Midbrain (tissue), 1 donor: ENCODE results near the gene KLHL29.

ENCODE experiments used
- DNase-seq: peaks from one replicate; lab custom pipeline; 2025; lab: John Stamatoyannopoulos, UW

The KLHL29 gene

DNA sequence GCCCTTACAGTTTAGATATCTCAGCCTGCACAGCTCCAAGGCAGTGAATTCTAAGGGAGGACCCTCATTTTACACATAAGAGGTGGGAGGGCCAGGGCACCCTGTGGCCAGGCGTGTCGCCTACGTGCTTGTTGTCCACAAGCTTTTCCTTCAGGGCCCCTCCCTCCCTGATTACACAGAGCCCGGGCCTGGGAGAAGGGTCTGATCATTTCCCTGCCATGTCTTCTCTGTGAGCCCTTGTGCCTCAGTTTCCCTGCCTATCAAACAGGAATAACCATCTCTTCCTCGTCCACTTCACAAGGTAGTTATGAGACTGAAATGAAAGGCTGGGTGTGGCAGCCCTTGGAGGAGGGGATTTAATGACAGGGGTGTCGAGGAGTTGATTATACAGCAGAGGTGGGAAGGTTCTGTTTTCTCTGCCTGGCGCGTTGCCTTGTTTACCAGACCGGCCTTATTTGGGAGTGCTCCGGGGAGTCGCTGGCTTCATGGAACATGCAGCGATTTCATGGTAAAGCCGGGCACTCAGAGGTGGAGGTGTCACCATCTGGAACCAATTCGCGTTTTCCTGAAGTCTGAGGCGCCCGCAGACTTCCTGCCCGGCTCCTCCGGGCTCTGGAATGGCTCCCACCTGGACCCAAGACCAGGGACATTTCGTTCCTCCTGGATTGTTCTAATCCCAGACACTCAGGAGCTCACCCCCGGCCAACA, 208.9 kb downstream of the KLHL29 start:
- DNase-seq, result no peak

DNA sequence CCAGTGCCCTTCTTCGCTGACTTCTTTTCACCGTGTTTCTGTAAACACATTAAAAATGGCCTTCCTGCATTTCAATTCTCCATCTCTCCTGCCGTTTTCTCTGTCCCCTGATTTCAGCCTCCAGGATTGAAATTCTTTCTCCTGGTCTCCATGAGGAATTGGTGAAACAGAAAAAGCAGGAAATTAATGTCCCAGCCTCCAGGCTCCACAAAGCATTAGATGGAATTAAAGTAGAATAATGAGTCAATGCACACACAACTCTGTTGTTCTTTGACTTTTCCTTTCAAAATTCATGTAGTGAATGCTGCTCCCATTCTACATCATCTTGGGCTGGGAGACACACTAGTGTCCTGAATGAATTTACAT, 209.5 kb downstream of the KLHL29 start:
- DNase-seq, result no peak

DNA sequence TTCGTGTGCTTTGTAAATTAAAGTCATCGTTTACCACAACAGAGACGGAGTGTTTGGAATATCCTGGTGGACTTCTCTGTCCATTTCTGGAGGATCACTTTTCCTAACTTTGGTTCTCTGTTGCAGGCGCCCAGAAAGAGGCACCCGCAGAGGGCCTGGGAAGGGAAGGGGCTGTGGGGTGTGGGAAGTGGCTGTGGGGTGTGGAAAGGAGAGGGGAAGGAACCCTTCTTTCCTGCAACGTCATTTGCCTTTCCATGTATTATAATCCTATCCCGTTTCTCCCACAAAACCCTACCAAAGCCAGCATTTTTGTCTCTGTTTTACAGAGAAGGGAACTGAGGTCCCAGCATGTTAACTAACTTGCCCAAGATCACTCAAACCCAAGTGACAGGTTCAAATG, 210.0 kb downstream of the KLHL29 start:
- DNase-seq, result no peak

DNA sequence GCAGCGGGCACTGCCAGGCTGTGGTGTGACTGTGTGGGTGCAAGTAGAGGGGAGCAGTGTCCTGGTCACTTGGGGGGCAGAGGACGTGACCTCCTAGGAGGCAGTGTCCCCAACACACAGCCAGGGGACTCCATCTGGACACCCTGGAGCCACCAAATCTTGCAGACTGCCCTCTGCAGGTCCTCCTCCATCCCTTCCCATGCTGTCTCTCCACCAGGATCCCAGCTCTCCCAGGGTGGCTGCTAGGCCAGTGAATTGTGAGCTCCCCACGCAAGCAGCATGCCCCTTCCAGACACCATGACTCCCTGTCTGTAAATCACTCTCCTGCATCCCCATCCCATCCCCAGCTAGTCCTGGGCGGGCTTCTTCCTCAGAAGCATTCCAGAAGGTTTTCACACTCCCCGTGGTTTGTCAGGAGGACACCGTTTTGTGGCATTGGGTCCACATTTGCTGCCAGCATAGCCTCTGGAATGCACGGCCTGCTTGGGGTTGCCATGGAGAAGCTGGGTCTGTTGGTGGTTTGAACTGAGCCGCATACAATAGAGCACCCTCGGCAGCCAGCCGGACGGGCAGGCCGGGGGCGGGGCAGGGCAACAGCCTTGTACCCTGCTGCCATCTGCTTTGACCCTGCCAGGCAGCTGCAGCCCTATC, 210.7 kb downstream of the KLHL29 start:
- DNase-seq, result peak; percentile 66

DNA sequence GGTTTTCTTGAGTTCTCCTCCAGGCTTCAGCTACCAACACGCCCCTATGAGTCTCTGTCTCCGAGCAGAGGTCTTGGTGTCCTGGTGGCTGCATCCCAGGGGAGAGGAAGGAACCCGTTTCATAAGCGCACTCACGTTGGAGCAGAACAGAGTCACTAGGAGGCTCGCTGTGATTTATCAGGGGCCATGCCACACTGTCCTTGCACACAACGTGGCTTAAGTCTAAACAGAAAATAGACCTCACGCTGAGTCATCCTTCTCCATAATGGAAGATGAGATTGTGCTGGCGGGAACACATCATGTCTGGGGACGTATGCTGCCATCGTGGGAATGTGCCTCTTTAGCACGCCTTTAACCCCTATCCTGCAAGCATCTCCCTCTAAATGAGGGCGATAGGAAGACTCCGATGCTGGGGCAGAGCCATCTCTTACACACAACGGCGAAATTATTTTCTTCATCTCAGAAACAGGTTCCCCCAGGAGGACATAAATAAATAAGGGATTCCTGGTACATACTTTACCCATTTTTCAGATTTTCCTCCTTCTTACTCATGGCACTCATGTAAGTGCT, 211.4 kb downstream of the KLHL29 start:
- no peak for DNase-seq

DNA sequence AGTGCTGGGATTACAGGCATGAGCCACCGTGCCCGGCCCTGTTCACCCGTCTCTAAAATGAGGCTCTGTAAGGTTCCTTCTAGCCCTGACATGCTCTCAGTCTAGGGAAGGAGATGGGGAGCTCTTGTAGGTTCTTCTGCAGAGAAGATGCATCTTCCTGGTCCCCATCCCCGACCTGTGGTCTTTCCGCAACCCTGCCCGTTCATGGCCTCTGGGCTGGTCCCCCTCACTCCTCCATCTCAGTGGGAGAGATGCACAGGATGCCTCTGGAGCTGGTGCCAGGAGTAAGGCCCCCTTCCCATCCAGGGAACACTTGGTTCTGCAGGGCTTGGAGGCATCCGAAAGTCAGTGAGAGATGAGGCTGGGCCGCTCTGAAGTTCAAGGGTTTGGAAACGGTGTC, 212.7 kb downstream of the KLHL29 start:
- DNase-seq, result no peak

DNA sequence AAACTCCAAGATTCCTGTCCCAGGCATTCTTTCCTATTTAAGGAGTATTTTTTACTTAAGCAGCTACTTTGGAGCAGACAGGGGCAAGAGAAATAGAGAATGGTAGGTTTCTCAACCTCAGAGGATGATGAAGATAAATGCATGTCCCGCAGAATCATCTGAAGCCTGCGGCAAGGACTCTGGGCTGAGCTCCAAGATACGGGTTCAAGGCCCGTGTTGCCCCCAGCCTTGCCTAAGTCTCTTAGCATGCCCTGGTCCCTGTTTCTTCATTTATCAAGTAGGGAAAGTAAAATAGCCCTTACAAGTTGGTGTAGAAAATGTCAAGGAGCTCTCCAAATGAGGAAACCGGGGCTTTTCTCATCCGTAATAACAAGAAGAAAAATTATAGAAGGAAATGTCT, 214.0 kb downstream of the KLHL29 start:
- DNase-seq, result no peak

DNA sequence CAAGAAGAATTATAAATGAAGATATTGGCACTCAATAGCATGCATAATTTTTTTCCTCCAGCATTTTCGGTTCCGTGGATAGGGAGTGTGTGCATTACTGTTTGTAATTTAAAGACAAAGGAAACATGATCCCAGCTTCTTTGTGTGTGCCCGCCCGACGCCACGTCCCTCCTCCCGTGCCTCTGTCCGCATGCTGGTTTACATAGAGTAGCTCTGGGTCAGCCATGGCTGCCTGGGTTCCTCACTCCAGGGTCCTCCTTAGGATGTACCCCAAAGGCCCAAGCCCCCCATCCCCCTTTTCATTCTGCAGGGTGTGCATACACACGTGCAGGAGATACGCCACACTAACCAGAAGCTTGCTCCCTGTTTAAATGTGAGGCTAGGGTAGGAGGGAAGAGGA, 214.7 kb downstream of the KLHL29 start:
- no peak for DNase-seq

DNA sequence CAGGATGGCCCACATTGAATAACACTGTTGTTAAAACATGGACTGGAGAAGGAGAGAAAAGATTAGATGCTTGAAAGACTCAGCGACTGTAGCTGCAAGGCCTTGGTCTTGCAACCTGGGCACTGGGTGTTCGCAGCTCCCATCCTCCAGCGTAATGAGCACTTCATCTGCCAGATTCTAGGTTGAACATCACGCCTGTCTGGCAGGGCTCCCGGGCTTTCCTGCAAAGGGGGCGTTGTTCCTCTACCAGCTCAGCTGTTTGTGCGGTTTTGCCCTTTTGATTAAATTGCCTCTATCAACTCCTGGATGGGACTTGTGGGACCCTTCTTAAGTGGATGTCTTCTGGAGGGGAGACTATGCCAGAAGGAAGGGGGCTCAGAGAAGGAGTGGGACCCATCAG, 215.4 kb downstream of the KLHL29 start:
- peak; percentile 5 for DNase-seq

DNA sequence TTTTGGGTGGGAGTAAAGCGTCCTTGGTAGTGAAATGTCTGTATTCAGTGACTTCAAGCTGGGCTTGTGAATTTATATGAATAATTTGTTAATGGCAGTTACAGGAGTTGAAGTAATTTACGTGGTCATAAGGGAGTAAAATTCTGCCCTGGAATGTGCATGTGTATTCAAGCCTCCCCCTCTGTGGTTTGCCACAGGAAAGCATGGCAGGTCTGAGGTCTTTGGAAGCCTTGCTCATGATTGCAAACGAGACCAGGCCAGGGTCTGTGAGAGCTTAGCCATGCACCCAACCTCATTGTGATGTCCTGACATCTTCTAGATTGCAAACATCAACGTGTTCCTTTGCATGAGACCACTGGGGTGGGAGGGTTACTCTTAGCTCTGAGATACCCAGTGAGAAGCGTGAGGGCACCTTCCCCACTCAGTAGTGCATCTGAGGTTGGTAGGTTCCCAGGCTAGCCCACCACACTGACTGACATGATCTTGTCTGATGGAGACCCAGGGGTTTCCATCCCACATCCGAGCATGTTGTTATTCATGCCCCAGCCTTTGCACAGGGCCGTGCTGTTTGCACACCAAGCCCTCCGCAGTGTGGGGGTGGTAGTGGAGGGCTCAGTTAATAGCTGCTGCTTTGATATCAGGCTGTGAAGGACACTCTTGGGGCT, 216.5 kb downstream of the KLHL29 start:
- DNase-seq, result no peak

DNA sequence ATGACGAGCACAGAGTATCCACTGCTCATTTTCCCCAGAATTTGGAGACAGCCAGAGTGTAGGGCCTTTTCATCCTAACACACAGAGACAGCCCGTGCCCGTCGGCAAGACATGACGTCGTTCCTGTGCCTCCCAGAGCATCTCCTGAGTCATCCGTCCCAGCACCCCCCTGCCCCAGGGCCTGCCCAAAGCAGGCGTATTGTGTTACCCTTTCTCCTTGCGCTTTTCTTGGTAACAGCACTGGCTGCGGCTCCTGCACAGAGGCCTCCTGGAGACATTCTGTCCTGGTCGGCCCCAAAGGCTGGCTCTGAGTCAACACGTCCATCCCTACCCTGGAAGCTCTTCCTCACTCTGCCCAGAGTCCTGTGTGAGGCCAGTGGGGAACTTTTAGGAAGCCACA, 217.1 kb downstream of the KLHL29 start:
- peak; percentile 15 for DNase-seq

DNA sequence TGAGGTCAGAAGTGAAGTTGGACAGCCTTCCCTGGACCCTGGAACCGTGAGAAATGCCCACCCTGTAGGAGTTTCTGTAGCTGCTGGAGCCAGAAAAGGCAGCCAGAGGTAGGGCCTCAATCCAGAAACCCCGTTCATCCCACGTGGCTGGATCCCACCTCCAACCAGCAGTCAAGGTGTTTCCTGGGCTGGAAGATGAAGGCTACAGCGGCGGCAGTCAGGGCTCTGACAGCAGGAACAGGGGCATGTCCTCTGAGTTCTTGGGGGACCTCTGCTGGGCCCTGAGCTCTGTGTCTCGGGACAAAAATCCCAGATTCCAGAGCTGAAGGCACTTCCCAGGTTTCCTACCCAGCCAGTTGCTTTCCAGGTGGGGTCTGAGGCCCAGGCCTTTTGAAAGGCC, 218.2 kb downstream of the KLHL29 start:
- no peak for DNase-seq

DNA sequence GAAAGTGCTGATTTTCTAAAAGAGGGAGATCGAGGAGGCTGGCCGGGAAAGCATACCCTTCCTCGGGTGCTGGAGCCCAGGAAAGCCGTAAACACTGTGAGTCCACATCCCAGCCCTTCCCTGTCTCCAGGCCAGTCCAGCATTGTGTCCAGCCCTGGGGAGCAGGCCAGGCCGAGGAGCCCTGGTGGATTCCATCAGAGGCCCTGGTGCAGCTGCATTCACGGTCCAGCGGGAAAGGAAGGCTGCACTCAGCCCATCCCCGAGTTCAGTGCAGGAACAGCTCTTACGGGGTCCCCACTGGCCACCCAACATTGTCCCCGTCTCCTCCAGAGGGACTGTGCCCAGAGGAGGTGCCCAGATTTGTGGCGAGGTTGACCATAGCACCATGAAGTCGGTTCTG, 218.6 kb downstream of the KLHL29 start:
- no peak for DNase-seq

DNA sequence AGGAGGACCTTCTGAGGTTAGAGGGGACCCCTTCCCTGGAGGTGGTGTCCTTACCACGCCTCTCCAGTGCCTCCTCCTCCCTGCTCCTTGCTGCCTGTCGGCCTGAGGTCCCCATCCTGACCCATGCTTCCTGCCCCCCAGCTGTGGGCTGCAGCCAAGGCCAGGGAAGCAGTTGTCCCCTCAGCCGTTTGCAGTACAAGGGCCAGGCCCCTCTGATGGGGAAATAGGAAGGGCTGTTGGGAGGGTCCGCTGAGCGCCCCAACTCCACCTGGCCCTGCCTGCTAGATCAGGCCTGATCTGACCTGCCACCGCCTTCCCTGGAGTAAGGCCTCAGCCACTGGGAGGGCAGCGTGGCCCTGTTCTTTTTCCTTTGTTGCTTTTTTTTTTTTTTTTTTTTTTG, 219.8 kb downstream of the KLHL29 start:
- no peak for DNase-seq

DNA sequence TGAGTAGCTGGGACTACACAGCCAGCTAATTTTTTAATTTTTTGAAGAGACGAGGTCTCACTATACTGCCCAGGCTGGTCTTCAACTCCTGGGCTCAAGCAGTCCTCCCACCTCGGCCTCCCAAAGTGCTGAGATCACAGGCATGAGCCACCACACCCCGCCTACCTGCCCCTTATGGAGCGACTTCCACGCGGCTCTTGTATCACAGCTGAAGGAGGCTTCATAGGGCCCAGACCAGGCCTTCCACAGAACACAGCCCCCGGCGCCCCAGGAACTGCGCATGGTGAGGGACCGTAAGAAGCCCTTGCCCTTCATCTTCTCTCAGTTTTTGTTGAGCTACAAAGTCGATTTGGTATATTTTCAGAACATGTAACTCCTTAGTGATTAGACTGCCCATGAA, 220.3 kb downstream of the KLHL29 start:
- DNase-seq, result no peak

DNA sequence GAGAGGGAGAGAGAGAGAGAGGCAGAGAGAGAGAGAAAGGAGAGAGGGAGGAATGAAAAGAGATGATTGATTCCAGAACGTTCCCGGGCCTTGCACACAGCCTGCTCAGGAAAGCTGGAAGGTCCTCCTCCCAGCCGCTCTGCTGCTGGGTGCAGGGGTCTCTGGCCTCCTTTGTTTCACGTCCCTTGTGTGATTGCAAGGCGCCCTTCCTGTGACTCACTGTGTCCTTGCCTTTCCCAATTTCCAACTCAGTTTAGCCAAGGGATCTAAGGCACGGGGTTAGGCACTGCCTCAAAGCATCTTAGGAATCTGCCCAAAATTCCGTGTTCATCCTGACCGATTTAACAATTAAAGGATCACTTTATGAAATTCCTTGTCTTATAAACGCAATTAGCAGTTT, 221.2 kb downstream of the KLHL29 start:
- no peak for DNase-seq

DNA sequence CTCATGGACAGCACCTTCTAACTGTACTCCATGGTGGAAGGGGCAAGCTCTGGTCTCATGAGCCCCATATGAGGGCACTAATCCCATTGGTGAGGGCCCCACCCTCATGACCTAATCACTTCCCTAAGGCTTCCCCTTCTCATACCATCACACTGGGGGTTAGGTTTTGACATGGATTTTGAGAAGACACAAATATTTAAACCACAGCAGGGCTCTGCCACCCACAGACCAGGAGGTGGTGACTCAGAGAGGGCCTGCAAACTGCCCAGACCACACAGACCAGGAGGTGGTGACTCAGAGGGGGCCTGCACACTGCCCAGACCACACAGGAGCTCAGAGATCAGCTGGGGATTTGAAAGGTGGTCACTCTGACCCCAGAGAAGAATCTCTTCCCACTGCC, 222.0 kb downstream of the KLHL29 start:
- DNase-seq, result no peak

DNA sequence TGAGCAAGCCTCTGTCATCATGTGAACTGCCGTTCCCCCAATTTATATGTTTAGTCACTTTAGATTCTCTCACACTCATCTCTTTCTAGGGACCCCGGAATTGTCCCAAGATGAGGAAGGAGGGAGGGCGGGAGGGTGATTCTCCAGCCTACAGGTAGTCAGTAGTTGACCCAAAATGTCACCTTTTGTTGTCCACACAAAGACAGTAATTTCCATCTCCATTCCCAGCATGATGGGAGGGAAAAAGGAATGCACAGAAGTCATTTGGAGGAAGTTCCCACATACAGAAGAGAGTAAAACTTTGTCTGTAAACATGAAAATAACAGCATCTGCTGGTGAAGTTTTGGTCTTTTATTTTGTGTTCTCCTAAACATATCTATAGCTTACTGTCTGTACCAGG, 222.9 kb downstream of the KLHL29 start:
- DNase-seq, result no peak

DNA sequence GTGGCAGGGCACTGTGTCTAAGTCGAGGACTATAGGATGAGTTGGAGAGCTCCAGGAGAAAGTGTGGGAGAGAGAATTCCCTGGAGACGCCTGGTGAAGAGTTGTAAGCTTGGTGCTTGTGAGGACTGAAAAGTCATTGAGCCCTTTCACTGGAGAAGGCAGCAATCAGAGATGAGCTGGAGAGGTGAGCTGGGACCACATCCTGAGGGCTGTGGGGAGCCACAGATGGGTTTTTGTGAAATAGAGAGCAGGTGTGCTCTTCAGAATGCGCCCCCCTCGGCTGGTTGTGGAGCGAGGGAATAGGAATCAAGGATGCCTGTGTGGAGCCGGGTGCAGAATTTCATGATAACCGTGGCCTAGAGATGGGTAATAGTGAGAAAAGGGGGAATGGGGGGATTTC, 224.3 kb downstream of the KLHL29 start:
- no peak for DNase-seq

DNA sequence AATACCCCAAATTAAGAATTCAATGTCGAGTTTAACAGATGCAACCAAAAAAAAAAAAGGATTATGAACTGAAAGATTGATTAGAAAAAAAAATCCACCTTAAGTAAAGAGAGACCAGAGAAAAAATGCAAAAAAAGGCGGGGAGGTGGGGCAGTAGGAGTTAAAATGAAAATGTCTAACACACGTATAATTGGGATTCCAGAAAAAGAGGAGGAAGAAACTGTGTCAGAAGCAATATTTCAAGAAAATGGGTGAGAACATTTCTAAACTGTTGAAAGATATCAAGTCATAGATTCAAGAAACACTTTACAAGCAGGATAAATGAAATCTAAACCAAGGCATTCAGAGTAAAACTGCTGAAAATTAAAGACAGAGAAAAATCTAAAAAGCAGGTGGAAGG, 226.9 kb downstream of the KLHL29 start:
- DNase-seq, result no peak

DNA sequence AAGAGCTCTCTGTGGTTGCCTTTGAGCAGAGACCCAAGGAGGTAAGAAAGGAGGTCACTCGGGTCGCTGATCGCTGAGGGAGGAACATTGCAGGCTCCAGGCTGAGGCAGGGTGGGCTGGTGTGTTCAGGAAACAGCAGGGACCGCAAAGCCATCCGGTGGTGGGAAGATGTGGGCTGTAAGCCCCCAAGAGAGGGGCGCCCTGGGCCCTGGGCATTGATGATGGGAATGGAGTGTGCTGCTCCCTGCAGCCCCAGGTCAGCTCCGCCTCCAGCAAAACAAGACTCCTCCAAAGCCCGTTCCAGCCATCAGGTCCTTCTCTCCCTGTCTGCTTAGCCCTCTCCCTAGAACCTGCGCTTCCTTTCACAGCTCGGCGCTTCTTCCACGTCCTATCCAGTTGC, 229.7 kb downstream of the KLHL29 start:
- DNase-seq, result no peak

DNA sequence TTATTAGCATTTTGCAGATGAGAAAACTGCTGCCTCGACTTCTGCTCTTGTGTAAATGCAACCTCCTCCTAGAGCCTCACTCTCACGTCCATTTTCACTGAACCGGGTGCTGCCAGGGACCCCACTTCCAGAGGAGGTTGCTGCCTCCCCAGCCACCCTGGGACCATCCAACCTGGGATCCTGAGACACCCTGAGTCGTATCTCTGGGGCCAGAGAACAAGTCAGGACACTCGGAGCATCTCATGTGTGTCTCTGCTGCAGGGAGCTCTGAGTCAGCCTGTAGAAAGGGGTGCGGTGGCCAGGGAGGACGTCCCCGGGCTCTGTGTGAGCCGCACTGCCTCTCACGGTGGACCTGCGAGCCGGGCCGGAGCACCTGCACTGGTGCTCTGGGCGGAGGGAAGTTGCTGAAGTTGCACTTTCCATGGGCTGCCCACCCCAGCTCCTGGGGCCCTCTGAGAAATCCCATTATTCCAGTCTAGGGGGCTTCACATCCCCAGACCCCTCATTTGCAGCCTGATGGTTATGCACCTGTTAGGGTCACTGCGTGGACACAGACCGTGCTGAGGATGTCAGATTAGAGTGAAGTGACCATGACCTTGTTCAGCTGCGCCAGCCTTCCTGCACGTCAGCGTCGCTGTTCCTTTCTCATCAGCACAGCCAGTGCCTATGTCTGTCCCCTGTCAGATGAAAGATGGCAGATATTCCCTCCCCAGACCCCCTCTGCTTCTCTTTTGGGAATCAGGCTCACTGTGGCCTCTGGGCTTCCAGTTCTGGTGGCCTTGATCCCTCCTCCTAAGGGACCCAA, 230.4 kb downstream of the KLHL29 start:
- DNase-seq, result no peak
